Endothelial cell of umbilical vein (primary cell): ENCODE results near the gene GIT2. TPM values are rescaled to one million over a fixed set of nuclear protein-coding genes. Genes with fewer than 3 reads are reported as not detected.

Experiments
- BruUV-seq: library from RNA; stranded (reverse); fragments of 400-500 nt; replicated peaks from 2 replicates; lab custom pipeline; 2021; lab: Mats Ljungman, UMichigan
- CTCF ChIA-PET: fragments of 300-600, 350-600 bp; sonication (Branson Sonifier 250); formaldehyde crosslinking; loops from one replicate; lab custom pipeline; 2021; ENCODE audit warnings: antibody characterized with exemption, inconsistent platforms; lab: Charles Lee
- POLR2A ChIA-PET: fragments of 300-600, 350-600 bp; sonication (Branson Sonifier 250); formaldehyde crosslinking; loops from one replicate; lab custom pipeline; 2021; ENCODE audit warnings: antibody characterized with exemption, inconsistent platforms; lab: Charles Lee
- DNase-seq: peaks from one replicate; pipeline ENCODE4 v3.0.0-alpha.2; 2011; ENCODE audit warnings: low read depth, low spot score
- FAIRE-seq: peaks from 2 replicates; lab custom pipeline; 2011; peaks lifted over from hg19 to GRCh38; lab: Jason Lieb, UNC
- H2AFZ ChIP-seq: 2 replicates; pipeline ENCODE4 v1.6.0; 2012; ENCODE audit warnings: low read depth, low read length, control low read depth, inconsistent platforms
- H3K27ac ChIP-seq: 2 replicates; pipeline ENCODE4 v1.5.1; 2011; ENCODE audit warnings: low read depth, mild to moderate bottlenecking, control low read depth, low read length, moderate library complexity; ENCODE audit not compliant: insufficient read depth
- H3K27me3 ChIP-seq, 2 experiments: 2 replicates each; pipeline versions ENCODE4 v1.6.0 to v1.6.1; 2011; ENCODE audit warnings: low read length in 2 of 2, mixed read lengths in 1 of 2; ENCODE audit not compliant: control insufficient read depth in 2 of 2, insufficient read depth in 2 of 2
- H3K36me3 ChIP-seq, 2 experiments: 2 replicates in 1 of 2; 3 replicates in 1 of 2; pipeline ENCODE4 v1.5.1; 2011; ENCODE audit warnings: low read length in 2 of 2, mild to moderate bottlenecking in 1 of 2, moderate library complexity in 1 of 2; ENCODE audit not compliant: control insufficient read depth in 2 of 2, insufficient read depth in 2 of 2; ENCODE audit errors: extremely low read depth in 1 of 2
- H3K4me1 ChIP-seq: 3 replicates; pipeline ENCODE4 v1.5.1; 2011; ENCODE audit warnings: mild to moderate bottlenecking, low read length; ENCODE audit not compliant: control insufficient read depth, insufficient read depth; ENCODE audit errors: extremely low read depth
- H3K4me2 ChIP-seq: 2 replicates; pipeline ENCODE4 v1.6.1; 2011; ENCODE audit warnings: low read length, control low read depth, mixed read lengths; ENCODE audit not compliant: insufficient read depth
- H3K4me3 ChIP-seq, 3 experiments: fragments of 200-600 bp in 1 of 3; sonication (generic), shearing (Covaris generic) in 1 of 3; replicated peaks in 1 of 3; 2 replicates each; pipeline ENCODE4 v1.5.1; 2011 to 2016; ENCODE audit warnings: control low read depth in 3 of 3, low read length in 3 of 3, mild to moderate bottlenecking in 2 of 3, inconsistent platforms in 1 of 3, low read depth in 1 of 3, moderate library complexity in 1 of 3; ENCODE audit not compliant: insufficient read depth in 1 of 3
- H3K79me2 ChIP-seq: 2 replicates; pipeline ENCODE4 v1.6.0; 2012; ENCODE audit warnings: low read length, inconsistent platforms; ENCODE audit not compliant: control insufficient read depth, insufficient read depth
- H3K9ac ChIP-seq: replicated peaks from 2 replicates; pipeline ENCODE3; 2011; ENCODE audit warnings: low read length, control low read depth; ENCODE audit not compliant: insufficient read depth; ENCODE audit errors: extremely low read depth
- H3K9me1 ChIP-seq: replicated peaks from 3 replicates; pipeline ENCODE4 v1.6.0; 2011; ENCODE audit warnings: mild to moderate bottlenecking, low read length; ENCODE audit not compliant: control insufficient read depth, insufficient read depth; ENCODE audit errors: extremely low read depth
- H3K9me3 ChIP-seq: replicated peaks from 2 replicates; pipeline ENCODE4 v1.5.1; 2012; ENCODE audit warnings: low read length, inconsistent platforms; ENCODE audit not compliant: control insufficient read depth, insufficient read depth
- H4K20me1 ChIP-seq: replicated peaks from 2 replicates; pipeline ENCODE3; 2011; ENCODE audit warnings: mild to moderate bottlenecking, low read length; ENCODE audit not compliant: control insufficient read depth, insufficient read depth; ENCODE audit errors: extremely low read depth
- CTCF ChIP-seq, 2 donors: IDR thresholded peaks; 1 replicate in 1 of 2; 2 replicates in 1 of 2; pipeline ENCODE4 v1.5.1; 2011; ENCODE audit warnings: low read length in 2 of 2, mild to moderate bottlenecking in 2 of 2, moderate library complexity in 2 of 2, control low read depth in 1 of 2, inconsistent platforms in 1 of 2, low read depth in 1 of 2; ENCODE audit not compliant: insufficient read depth in 1 of 2; ENCODE audit errors: extremely low read depth in 1 of 2
- EZH2 ChIP-seq: IDR thresholded peaks from 2 replicates; pipeline ENCODE4 v1.6.1; 2012; ENCODE audit warnings: borderline replicate concordance, low read depth, mild to moderate bottlenecking, moderate library complexity, low read length, inconsistent platforms; ENCODE audit not compliant: severe bottlenecking
- FOS ChIP-seq: IDR thresholded peaks from 2 replicates; pipeline ENCODE4 v1.6.1; 2011; ENCODE audit warnings: mild to moderate bottlenecking, low read length, moderate library complexity, borderline replicate concordance; ENCODE audit not compliant: insufficient read depth
- GATA2 ChIP-seq: IDR thresholded peaks from 2 replicates; pipeline ENCODE4 v1.7.0; 2011; ENCODE audit warnings: low read depth, mild to moderate bottlenecking, moderate library complexity, mixed read lengths, low read length; ENCODE audit not compliant: insufficient read length, insufficient read depth
- JUN ChIP-seq: IDR thresholded peaks from 2 replicates; pipeline ENCODE4 v1.6.1; 2011; ENCODE audit warnings: borderline replicate concordance, low read depth; ENCODE audit not compliant: insufficient read length, insufficient read depth
- MAX ChIP-seq: IDR thresholded peaks from 2 replicates; pipeline ENCODE4 v1.6.1; 2011; ENCODE audit not compliant: insufficient read depth, insufficient read length
- MYC ChIP-seq: IDR thresholded peaks from one replicate; pipeline ENCODE4 v1.6.1; 2011; ENCODE audit warnings: mild to moderate bottlenecking, low read depth, low read length
- POLR2A ChIP-seq: IDR thresholded peaks from 2 replicates; pipeline ENCODE4 v1.6.1; 2012; ENCODE audit warnings: low read depth, mild to moderate bottlenecking, control low read depth, low read length
- POLR2AphosphoS5 ChIP-seq: IDR thresholded peaks from 2 replicates; pipeline ENCODE4 v1.6.1; 2012; ENCODE audit warnings: low read depth, mild to moderate bottlenecking, control low read depth, low read length, moderate library complexity; ENCODE audit not compliant: insufficient read depth
- dilution Hi-C: fragments of 300-500 bp; cut with MboI; formaldehyde crosslinking; loops from one replicate; pipeline ENCODE4 v1.15.0; 2019; ENCODE audit warnings: low sequenced_read_pairs; ENCODE audit not compliant: extremely low pct_ligation_motif_present
- intact Hi-C: fragments of 100-400 bp; cut with micrococcal nuclease; formaldehyde crosslinking; loops from one replicate; pipeline ENCODE4 v1.10.0; 2022
- polyA plus RNA-seq, 4 experiments: library from polyadenylated mRNA; depleted of rRNA in 3 of 4; stranded (reverse) in 3 of 4; unstranded in 1 of 4; fragments of >200 nt; gene quantifications; 2 replicates each; pipeline versions ENCODE4 v1.2.1 to v1.2.3, GENCODE V29; 2011 to 2012; ENCODE audit warnings: missing spikeins in 1 of 4
- total RNA-seq: library from RNA; stranded (reverse); gene quantifications from 2 replicates; pipeline ENCODE4 v1.2.3, GENCODE V29; 2021

GIT2 gene
- total and polyA plus RNA-seq, 2 donors (not counting 3 experiments of a cell fraction or from before 2014, with no cell fraction given), result 37.3 to 77.2 TPM

GRCh38 chr12:109994401-109995175, 1.6 kb downstream of the GIT2 start:
- H3K27ac ChIP-seq, result peak overlapping the region; percentile 67
- no peak overlapping the region for H2AFZ ChIP-seq
- intact Hi-C loops (loop anchor here (2.0 to 5.0 kb wide), 2 partner anchors 47 to 48 kb away; no protein-coding TSS in a partner anchor), dilution Hi-C loops (no loop called here)
- H3K9me1 ChIP-seq, result no peaks in the 10 kb centered on the region
- FAIRE-seq (peak; percentile 40), DNase-seq (peak; percentile 58)
- no peaks in the 10 kb centered on the region for H3K27me3 ChIP-seq
- H3K9ac ChIP-seq, result peak overlapping the region; percentile 67
- H3K4me1 ChIP-seq, result peaks cover 32% of the 10 kb centered on the region
- TF ChIP-seq EZH2 (no peak), MYC (no peak), JUN (peak; percentile 87), MAX (no peak), POLR2A (no peak), FOS (peak; percentile 55), POLR2AphosphoS5 (no peak), GATA2 (peak; percentile 40), CTCF (IDR thresholded peaks at IDR 0.05; ENCODE audit: extremely low read depth in 1 of 2, insufficient read depth in 1 of 2, low read depth in 1 of 2, low read length in 2 of 2) (no peak)
- H3K9me3 ChIP-seq, result no peaks in the 10 kb centered on the region
- BruUV-seq, result TSS peak; percentile 19
- peak overlapping the region; percentile 88 to 100 (median 89) for H3K4me3 ChIP-seq
- ChIA-PET CTCF (interaction anchor here (0.6 to 2.0 kb wide), 4 partner anchors 30 to 141 kb away, joined by 3 to 6 read pairs (median 4); no protein-coding TSS in a partner anchor), POLR2A (no interaction called here)
- peaks cover 44% of the 10 kb centered on the region for H3K79me2 ChIP-seq
- H3K36me3 ChIP-seq, result peaks cover 0 to 6% of the 10 kb centered on the region in 2 experiments
- H4K20me1 ChIP-seq, result no peaks in the 10 kb centered on the region
- peak overlapping the region; percentile 96 for H3K4me2 ChIP-seq
